HepG2 (cell line): ENCODE measurements around the gene NFE2L1. TPM values are rescaled to one million over a fixed set of nuclear protein-coding genes. Genes with fewer than 3 reads are reported as not detected.

Experiments
- ATAC-seq: fragments of 200-7000 bp; cut with Tn5 transposase; 3 replicates; pipeline ENCODE4 v1.9.1; 2020; ENCODE audit warnings: mild to moderate bottlenecking, moderate library complexity
- BruUV-seq: library from RNA; stranded (reverse); fragments of 400-500 nt; replicated peaks from 2 replicates; lab custom pipeline; 2021; lab: Mats Ljungman, UMichigan
- CTCF ChIA-PET: fragments of 300-600 bp; formaldehyde crosslinking; extraction: SDS; loops from one replicate; lab custom pipeline; 2021; ENCODE audit warnings: low total read pairs, inconsistent platforms, low intra/inter-chr PET ratio; lab: Yijun Ruan, JAX
- POLR2A ChIA-PET: fragments of 350-600 bp; sonication (Branson Sonifier 250); formaldehyde crosslinking; loops from one replicate; lab custom pipeline; 2020; ENCODE audit warnings: antibody characterized with exemption, inconsistent platforms; lab: Yijun Ruan, JAX
- DNase-seq: peaks from one replicate; pipeline ENCODE4 v3.0.0-alpha.2; 2015; ENCODE audit warnings: low spot score
- FAIRE-seq: peaks from 3 replicates; lab custom pipeline; 2011; peaks lifted over from hg19 to GRCh38; lab: Jason Lieb, UNC
- H2AFZ ChIP-seq: one replicate; pipeline ENCODE4 v1.6.1; 2011; ENCODE audit warnings: low read length, inconsistent platforms
- H3K27ac ChIP-seq: fragments of 300-600 bp; 3 replicates; pipeline ENCODE4 v1.8.0; 2011; ENCODE audit warnings: mixed run types, mild to moderate bottlenecking, mixed read lengths, low read length, inconsistent platforms; ENCODE audit not compliant: insufficient read depth; ENCODE audit errors: extremely low read length
- H3K27me3 ChIP-seq, 2 experiments: fragments of 200-600 bp in 1 of 2; 2 replicates in 1 of 2; 3 replicates in 1 of 2; pipeline versions ENCODE4 v1.6.0 to v1.8.0; 2011; ENCODE audit warnings: low read length in 2 of 2, mild to moderate bottlenecking in 2 of 2, moderate library complexity in 2 of 2, inconsistent platforms in 1 of 2; ENCODE audit not compliant: insufficient read depth in 2 of 2, control insufficient read depth in 1 of 2
- H3K36me3 ChIP-seq, 2 experiments: fragments of 200-600 bp in 1 of 2; replicated peaks in 1 of 2; 2 replicates in 1 of 2; 3 replicates in 1 of 2; pipeline versions ENCODE4 v1.5.1 to v1.8.0; 2011; ENCODE audit warnings: low read length in 2 of 2, inconsistent platforms in 1 of 2; ENCODE audit not compliant: insufficient read depth in 2 of 2, control insufficient read depth in 1 of 2
- H3K4me1 ChIP-seq: 2 replicates; pipeline ENCODE4 v1.5.1; 2012; ENCODE audit warnings: low read length, inconsistent platforms; ENCODE audit not compliant: insufficient read depth
- H3K4me2 ChIP-seq: 2 replicates; pipeline ENCODE4 v1.6.0; 2011; ENCODE audit warnings: low read depth, low read length, inconsistent platforms
- H3K4me3 ChIP-seq, 3 experiments: fragments of 200-600 bp in 1 of 3; sonication (generic), shearing (Covaris generic) in 1 of 3; replicated peaks in 1 of 3; 2 replicates each; pipeline ENCODE4 v1.5.1; 2011 to 2016; ENCODE audit warnings: low read length in 3 of 3, inconsistent platforms in 2 of 3, low read depth in 2 of 3, mild to moderate bottlenecking in 2 of 3, control low read depth in 1 of 3, mixed read lengths in 1 of 3; ENCODE audit not compliant: insufficient read depth in 1 of 3
- H3K79me2 ChIP-seq: one replicate; pipeline ENCODE4 v1.6.1; 2011; ENCODE audit warnings: low read length, inconsistent platforms; ENCODE audit not compliant: insufficient read depth
- H3K9ac ChIP-seq: 2 replicates; pipeline ENCODE4 v1.6.0; 2011; ENCODE audit warnings: mild to moderate bottlenecking, low read depth, low read length, inconsistent platforms; ENCODE audit not compliant: insufficient read depth
- H3K9me3 ChIP-seq: 2 replicates; pipeline ENCODE4 v1.5.1; 2012; ENCODE audit warnings: mild to moderate bottlenecking, low read length
- H4K20me1 ChIP-seq: 2 replicates; pipeline ENCODE4 v1.6.0; 2011; ENCODE audit warnings: inconsistent platforms, mild to moderate bottlenecking, low read length, moderate library complexity; ENCODE audit not compliant: insufficient read depth
- CEBPB ChIP-seq: IDR thresholded peaks from 2 replicates; pipeline ENCODE4 v1.6.1; 2011; ENCODE audit warnings: low read depth, low read length, improper control_type of control experiment, borderline replicate concordance
- CEBPG ChIP-seq: IDR thresholded peaks from 2 replicates; pipeline ENCODE4 v1.6.1; 2016
- CHD4 ChIP-seq: fragments of 200-600 bp; sonication (generic); IDR thresholded peaks from 2 replicates; pipeline ENCODE4 v1.7.0; 2017; ENCODE audit warnings: mild to moderate bottlenecking, low read length, borderline replicate concordance
- GPN1 ChIP-seq: sonication (generic); formaldehyde crosslinking; IDR thresholded peaks from 2 replicates; pipeline ENCODE4 v1.5.1; 2020; ENCODE audit warnings: missing genetic modification reagents, borderline replicate concordance
- THYN1 ChIP-seq: sonication (generic); formaldehyde crosslinking; IDR thresholded peaks from 2 replicates; pipeline ENCODE4 v1.8.1; 2023; ENCODE audit warnings: low read depth, mild to moderate bottlenecking, moderate library complexity, missing genetic modification reagents, borderline replicate concordance
- YEATS4 ChIP-seq: sonication (generic); formaldehyde crosslinking; IDR thresholded peaks from 2 replicates; pipeline ENCODE4 v1.4.0; 2020; ENCODE audit warnings: missing genetic modification reagents, borderline replicate concordance
- ZBTB37 ChIP-seq: sonication (generic); formaldehyde crosslinking; IDR thresholded peaks from 2 replicates; pipeline ENCODE4 v1.4.0; 2020; ENCODE audit warnings: mild to moderate bottlenecking, missing genetic modification reagents
- ZNF121 ChIP-seq: sonication (generic); formaldehyde crosslinking; IDR thresholded peaks from 2 replicates; pipeline ENCODE4 v1.5.0; 2020; ENCODE audit warnings: mild to moderate bottlenecking, missing genetic modification reagents
- ZNF605 ChIP-seq: sonication (generic); formaldehyde crosslinking; IDR thresholded peaks from 2 replicates; pipeline ENCODE4 v1.8.0; 2022; ENCODE audit warnings: mild to moderate bottlenecking, missing genetic modification reagents
- WGBS: methylation state at CpG from one replicate; pipeline ENCODE4 v1.1.6; 2017; ENCODE audit warnings: low lambda C conversion rate; 5-methylcytosine and 5-hydroxymethylcytosine counted together
- in situ Hi-C: cut with HindIII; loops from 2 replicates; pipeline ENCODE4 v1.10.0; 2017; ENCODE audit warnings: low pct_unique_long_range_greater_than_20kb; ENCODE audit not compliant: extremely low pct_ligation_motif_present
- intact Hi-C: fragments of 100-400 bp; cut with micrococcal nuclease; formaldehyde crosslinking; loops from one replicate; pipeline ENCODE4 v1.10.0; 2022; ENCODE audit not compliant: unreplicated experiment
- polyA plus RNA-seq, 8 experiments: library from polyadenylated mRNA; depleted of rRNA in 3 of 8; stranded (reverse) in 7 of 8; unstranded in 1 of 8; fragments of >200 nt; fragmentation: Illumina TruSeq in 4 of 8; extraction: Trizol in 4 of 8; gene quantifications; 2 replicates each; pipeline versions ENCODE4 v1.2.1 to v1.2.3, GENCODE V29; 2011 to 2016; ENCODE audit warnings: low read depth in 4 of 8, missing spikeins in 1 of 8, mixed read lengths in 1 of 8; ENCODE audit not compliant: insufficient read depth in 1 of 8
- total RNA-seq, 5 experiments: library from RNA; depleted of rRNA; stranded (reverse); fragments of >200 nt; fragmentation: Illumina TruSeq; extraction: Trizol; gene quantifications; 2 replicates each; pipeline ENCODE4 v1.2.3, GENCODE V29; 2016; ENCODE audit warnings: low read depth in 1 of 5

The NFE2L1 gene
- total and polyA plus RNA-seq, 2 of the 13 experiments (the other 11 are each of a cell fraction or from before 2014, with no cell fraction given): 67.0 to 234 TPM

- POLR2A ChIA-PET: interaction anchor here (2.1 kb wide), 1 partner anchor 63 kb away, joined by 4 read pairs; the partner anchor contains the start of gene SNX11
- H3K4me2 ChIP-seq: no peak overlapping the region
These were observed 3.3 kb upstream of the NFE2L1 start for GRCh38 chr17:48044851-48045250.

More at GRCh38 chr17:48044851-48045250, 3.3 kb upstream of the NFE2L1 start:
- CTCF ChIA-PET: no interaction called here
- peaks cover 2 to 7% of the 10 kb centered on the region in 2 experiments; a peak in 3 of 5 replicates for H3K27me3 ChIP-seq
- intact Hi-C loops (no loop called here), in situ Hi-C loops (no loop called here)
- H3K9ac ChIP-seq: no peak overlapping the region
- BruUV-seq: no TSS peak
- H3K36me3 ChIP-seq: no peaks in the 10 kb centered on the region
- no peak for ATAC-seq
- TF ChIP-seq CEBPG: 0 out of 2 replicates have a peak, but pooled peaks have one; percentile 10
- TF ChIP-seq CHD4: no peak
- TF ChIP-seq ZBTB37 (CRISPR knock-in tag): no peak
- no peak for TF ChIP-seq ZNF605 (CRISPR knock-in tag)
- peak; percentile 31; the same call in 1 of the 2 replicates for TF ChIP-seq CEBPB
- no peak for TF ChIP-seq GPN1
- 0 out of 2 replicates have a peak, but pooled peaks have one; percentile 59 for TF ChIP-seq ZNF121
- no peak for TF ChIP-seq THYN1 (CRISPR knock-in tag)
- no peak for TF ChIP-seq YEATS4 (CRISPR knock-in tag)
- H4K20me1 ChIP-seq: no peaks in the 10 kb centered on the region
- H3K4me3 ChIP-seq: no peak overlapping the region
- no peak overlapping the region for H3K27ac ChIP-seq
- FAIRE-seq: no peak
- DNase-seq: no peak
- 67% methylated on average over 4 of the region's 4 CpGs for WGBS
- no peak overlapping the region for H2AFZ ChIP-seq
- no peaks in the 10 kb centered on the region for H3K9me3 ChIP-seq
- peaks cover 12% of the 10 kb centered on the region for H3K79me2 ChIP-seq
- peaks cover 32% of the 10 kb centered on the region for H3K4me1 ChIP-seq
